Psoas muscle (tissue), 8 donors: ENCODE results near the gene MYO3B. TPM values are rescaled to one million over a fixed set of nuclear protein-coding genes. Genes with fewer than 3 reads are reported as not detected.

ENCODE experiments used
- ATAC-seq, 4 donors: fragments of 200-7000 bp; cut with Tn5 transposase; one replicate each; pipeline ENCODE4 v1.9.1; 2020; ENCODE audit warnings: moderate library complexity in 3 of 4, mild to moderate bottlenecking in 2 of 4
- DNase-seq, 2 donors: peaks; one replicate each; pipeline ENCODE4 v3.0.0-alpha.2; 2020
- H3K27ac ChIP-seq: fragments of 200-600 bp; one replicate; pipeline ENCODE4 v1.8.0; 2022
- H3K27me3 ChIP-seq, 3 donors: fragments of 200-600 bp in 1 of 3; one replicate each; pipeline versions ENCODE4 v1.6.1 to v1.8.0; 2013 to 2022; ENCODE audit warnings: low read length in 2 of 3, mild to moderate bottlenecking in 2 of 3, moderate library complexity in 1 of 3; ENCODE audit not compliant: insufficient read depth in 3 of 3
- H3K36me3 ChIP-seq, 2 donors: fragments of 200-600 bp in 1 of 2; one replicate each; pipeline versions ENCODE4 v1.6.1 to v1.8.0; 2013 to 2022; ENCODE audit warnings: low read depth in 1 of 2, mild to moderate bottlenecking in 1 of 2, moderate library complexity in 1 of 2; ENCODE audit not compliant: insufficient read depth in 1 of 2
- H3K4me1 ChIP-seq: fragments of 200-600 bp; one replicate; pipeline ENCODE4 v1.8.0; 2022
- H3K4me3 ChIP-seq: fragments of 200-600 bp; one replicate; pipeline ENCODE4 v1.8.0; 2022; ENCODE audit warnings: mild to moderate bottlenecking
- H3K9me3 ChIP-seq: fragments of 200-600 bp; one replicate; pipeline ENCODE4 v1.8.0; 2022
- CTCF ChIP-seq: fragments of 200-600 bp; IDR thresholded peaks from one replicate; pipeline ENCODE4 v1.8.0; 2022; ENCODE audit warnings: antibody characterized with exemption
- WGBS, 3 donors: extraction: QIAGEN DNeasy Blood & Tissue Kit; methylation state at CpG; one replicate each; pipeline versions ENCODE4 v1.1.6 to v1.1.7; 2013; 5-methylcytosine and 5-hydroxymethylcytosine counted together
- intact Hi-C, 2 donors: fragments of 100-400 bp; cut with DNase I; formaldehyde crosslinking; loops; one replicate each; pipeline versions ENCODE4 v1.11.0 to v1.14.2; 2022
- polyA plus RNA-seq, 3 donors: library from polyadenylated mRNA; stranded (reverse); fragments of 200-250 nt; gene quantifications; one replicate each; pipeline ENCODE4 v1.2.3, GENCODE V29; 2013
- total RNA-seq, 4 donors: library from RNA; stranded (reverse); fragmentation: NEBNext Ultra II Directional in 2 of 4; extraction: Animal tissue kit (Norgen Biotek cat#: 25700) in 2 of 4; gene quantifications; one replicate each; pipeline versions ENCODE4 v1.2.1 to v1.2.4, GENCODE V29; 2021 to 2023
- donor health status: healthy with polysubstance abuse.
- donor health status: DM: no; HTN: no; CAD: no; lungs with moderate emphysema.
- donor health status: Bipolar disorder and iron deficiency.
- donor health status: healthy.
- donor health status: DM: yes; HTN: yes; CAD: no.
- donor health status: DM: no; HTN: no; CAD: no.
- donor health status: DM: no; HTN: no; CAD: no.
- donor health status: DM: yes; HTN: yes; CAD: no.

The MYO3B gene
- total and polyA plus RNA-seq, 7 donors = 0.04 to 0.32 TPM; not detected in 5

DNA sequence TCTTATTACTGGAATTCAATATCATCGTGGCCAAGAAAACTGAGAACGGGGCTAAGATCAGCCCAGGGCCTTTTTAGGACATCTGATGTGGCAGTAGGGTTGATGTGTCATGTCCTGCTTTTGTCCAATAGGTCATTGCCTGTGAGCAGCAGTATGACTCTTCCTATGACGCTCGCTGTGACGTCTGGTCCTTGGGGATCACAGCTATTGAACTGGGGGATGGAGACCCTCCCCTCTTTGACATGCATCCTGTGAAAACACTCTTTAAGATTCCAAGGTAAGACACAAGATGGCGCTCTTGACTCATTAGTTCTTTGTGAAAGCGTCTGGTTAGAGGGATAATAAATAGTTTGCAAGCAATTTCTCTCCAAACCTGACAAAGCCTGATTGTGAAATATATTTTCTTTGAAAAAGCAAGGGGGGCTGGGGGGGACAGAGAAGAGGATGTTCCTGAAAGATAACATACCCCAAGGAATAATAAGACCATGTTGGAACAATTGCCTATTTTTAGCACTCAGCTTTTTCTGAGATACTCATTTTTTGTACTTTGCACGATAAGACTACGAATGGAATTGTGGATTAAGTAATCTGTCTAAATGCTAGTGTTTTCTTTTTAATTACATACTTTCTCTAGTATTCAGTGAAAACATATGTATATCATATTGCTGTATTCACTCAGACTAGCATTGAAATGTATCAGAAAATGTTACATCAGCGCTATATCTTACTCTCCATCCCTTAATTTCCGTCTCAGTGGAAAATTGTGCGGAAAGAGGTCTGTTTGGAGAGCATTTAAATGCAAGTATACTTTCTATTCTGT, 58.1 kb downstream of the MYO3B start:
- H3K4me1 ChIP-seq = no peaks in the 10 kb centered on the region
- no peak overlapping the region for H3K4me3 ChIP-seq
- no peaks in the 10 kb centered on the region for H3K9me3 ChIP-seq
- TF ChIP-seq CTCF = no peak
- no peaks in the 10 kb centered on the region for H3K27me3 ChIP-seq
- 46 to 51% (median 49%) methylated on average over 12 of the region's 12 CpGs for WGBS, 3 donors
- intact Hi-C loops = loop anchor here in 1 of 2 donors (5.0 kb wide), 2 partner anchors 576 to 636 kb away; no protein-coding TSS in a partner anchor
- H3K36me3 ChIP-seq = no peaks in the 10 kb centered on the region
- ATAC-seq = peak in 1 of 4 donors; percentile 51
- H3K27ac ChIP-seq = no peak overlapping the region
- peak in 1 of 2 donors; percentile 23 for DNase-seq

DNA sequence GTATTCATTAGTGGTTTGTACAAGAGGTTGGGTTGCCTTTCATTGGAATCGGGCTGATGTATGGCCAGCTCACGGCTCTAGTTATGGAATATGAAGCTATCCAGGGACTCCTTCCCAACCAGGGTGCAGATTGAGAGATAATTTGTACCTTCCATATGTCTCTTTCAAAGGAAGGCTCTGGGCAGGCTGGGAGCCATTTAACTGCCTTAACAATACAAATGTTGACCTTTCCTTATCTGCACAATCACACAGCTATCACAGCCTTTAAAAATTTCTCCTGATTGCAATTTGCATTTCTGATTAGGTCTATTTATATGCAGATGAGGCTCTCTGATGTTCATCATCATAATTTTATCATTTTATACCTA, 58.7 kb downstream of the MYO3B start:
- DNase-seq (no peak), ATAC-seq (no peak)
- Histone ChIP-seq H3K27me3 (no peaks in the 10 kb centered on the region), H3K36me3 (no peaks in the 10 kb centered on the region), H3K27ac (no peak overlapping the region), H3K9me3 (no peaks in the 10 kb centered on the region), H3K4me1 (no peaks in the 10 kb centered on the region), H3K4me3 (no peak overlapping the region)
- no peak for TF ChIP-seq CTCF
- intact Hi-C loops = loop anchor here in 1 of 2 donors (5.0 kb wide), 2 partner anchors 576 to 636 kb away; no protein-coding TSS in a partner anchor
- WGBS, 3 donors = 83 to 86% (median 83%) methylated on average over 2 of the region's 2 CpGs

DNA sequence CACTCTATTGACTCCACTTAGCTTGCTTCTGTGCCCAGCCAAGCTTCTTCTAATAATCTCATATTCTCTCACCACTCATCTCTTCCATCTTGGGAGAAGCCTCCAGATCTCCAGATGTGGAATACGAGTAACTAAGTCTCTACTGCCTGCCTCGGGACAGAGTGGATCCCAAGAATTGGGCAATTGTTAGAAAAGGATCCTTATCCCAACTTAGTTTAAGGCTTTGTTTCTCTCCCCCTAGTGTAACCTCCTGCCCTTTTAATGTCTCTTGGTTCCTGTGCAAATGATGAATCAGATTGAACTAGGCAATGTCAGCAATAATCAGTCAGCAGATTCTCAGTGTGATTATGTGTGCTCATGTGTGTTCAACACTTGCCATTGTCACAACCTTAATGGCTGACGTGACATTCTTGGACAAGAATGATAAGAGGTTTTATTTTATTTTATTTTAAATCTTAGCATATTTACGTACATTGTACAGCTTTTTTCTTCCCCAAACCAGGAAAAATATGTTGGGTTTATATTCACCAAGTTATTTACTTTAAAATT, 59.7 kb downstream of the MYO3B start:
- Histone ChIP-seq H3K4me3 (no peak overlapping the region), H3K4me1 (no peaks in the 10 kb centered on the region), H3K27ac (no peak overlapping the region), H3K9me3 (no peaks in the 10 kb centered on the region), H3K36me3 (no peaks in the 10 kb centered on the region), H3K27me3 (no peaks in the 10 kb centered on the region)
- DNase-seq (no peak), ATAC-seq (no peak)
- TF ChIP-seq CTCF = no peak
- intact Hi-C loops = loop anchor here in 1 of 2 donors (5.0 kb wide), 2 partner anchors 575 to 635 kb away; no protein-coding TSS in a partner anchor
- WGBS, 3 donors = 72 to 77% (median 75%) methylated on average over 4 of the region's 4 CpGs

DNA sequence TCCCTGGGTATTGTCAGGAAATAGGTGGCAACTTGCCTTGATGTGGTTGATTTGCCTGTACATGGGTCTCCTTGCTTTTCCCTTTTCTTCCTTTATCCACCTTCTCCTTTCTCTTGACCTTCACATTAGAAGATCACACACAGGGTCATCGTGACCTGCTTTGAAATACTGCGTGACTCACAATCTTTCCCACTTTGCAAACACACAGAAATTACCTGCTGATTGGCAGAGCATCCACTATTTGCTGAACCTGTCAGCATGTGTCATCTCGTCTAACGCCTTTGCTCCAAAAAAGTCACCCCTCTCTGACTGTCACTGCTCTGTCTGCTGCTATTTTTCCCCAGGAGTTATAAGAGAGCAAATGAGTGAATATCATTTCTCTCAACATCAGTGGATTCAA, 60.8 kb downstream of the MYO3B start:
- 69 to 79% (median 79%) methylated on average over 4 of the region's 4 CpGs for WGBS, 3 donors
- ATAC-seq = no peak

More for the DNA sequence above, 60.8 kb downstream of the MYO3B start:
- no peaks in the 10 kb centered on the region for H3K27me3 ChIP-seq
- no peaks in the 10 kb centered on the region for H3K36me3 ChIP-seq
- TF ChIP-seq CTCF = no peak
- no peak for DNase-seq
- intact Hi-C loops = loop anchor here in 1 of 2 donors (5.0 kb wide), 2 partner anchors 574 to 634 kb away; no protein-coding TSS in a partner anchor
- no peaks in the 10 kb centered on the region for H3K9me3 ChIP-seq
- H3K4me3 ChIP-seq = no peak overlapping the region
- no peak overlapping the region for H3K27ac ChIP-seq
- no peaks in the 10 kb centered on the region for H3K4me1 ChIP-seq
